Measurements from ENCODE around the gene PCMTD2.

DNA sequence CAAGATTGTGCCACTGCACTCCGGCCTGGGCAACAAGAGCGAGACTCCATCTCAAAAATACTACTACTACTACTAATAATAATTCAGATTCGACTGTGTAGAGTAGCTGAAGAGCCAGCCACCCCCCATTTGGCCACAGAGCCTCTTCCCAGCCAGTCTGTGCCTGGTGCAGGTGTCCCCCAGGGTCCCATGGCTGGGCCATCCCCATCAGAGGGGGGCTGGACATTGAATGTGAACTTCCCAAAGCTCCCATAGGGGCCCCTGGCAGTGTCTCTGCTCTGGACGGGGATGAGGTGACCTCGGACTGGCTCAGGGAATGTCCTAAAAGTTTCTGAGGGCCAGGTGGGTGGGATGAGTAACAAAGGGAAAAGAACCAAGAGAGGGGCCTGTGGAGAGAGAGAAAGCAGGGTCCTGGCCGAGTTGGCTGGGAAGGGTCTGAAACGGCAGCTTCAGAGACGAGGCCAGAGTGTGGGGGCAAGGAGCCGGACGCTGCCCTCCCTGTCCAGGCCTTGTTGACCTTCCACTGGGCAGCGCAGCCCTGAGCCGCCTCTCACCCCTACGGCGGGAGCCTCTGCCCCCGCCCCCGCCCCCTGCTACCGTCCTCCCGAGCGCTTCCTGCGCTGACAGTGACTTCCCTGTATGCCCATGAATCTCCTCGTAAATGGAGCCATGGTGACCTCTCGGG lies 24.9 kb upstream of the PCMTD2 start:
- TF ChIP-seq POLR2A (IDR thresholded peaks at IDR 0.05; ENCODE audit: low read depth, low read length) (no peak), TAF1 (IDR thresholded peaks at IDR 0.05; ENCODE audit: borderline replicate concordance, low read depth, low read length) (no peak)

Measured in GM12892 (cell line).